Measurements from ENCODE around the gene ACOT13. TPM values are rescaled to one million over a fixed set of nuclear protein-coding genes. Genes with fewer than 3 reads are reported as not detected.
"Not testable (repeated sequence)": the region's sequence is repeated elsewhere in the genome, so short reads cannot be mapped to it uniquely, and the experiment has no call there.

Gene ACOT13
- total RNA-seq, 4 donors from 2014 or later, result 5.6 to 16.8 (median 11.2) TPM

GRCh38 chr6:24743944-24744335 lies 77.1 kb downstream of the ACOT13 start:
- in situ Hi-C loops (cut with MboI; ENCODE audit: low pct_ligation_motif_present in 1 of 4, low pct_unique_long_range_greater_than_20kb in 1 of 4, low sequenced_read_pairs in 3 of 4) (no loop called here), intact Hi-C loops (cut with DNase I; ENCODE audit: low total_unique reads) (no loop called here)
- Histone ChIP-seq H3K27ac (peak overlapping the region in 3 of 4 donors; percentile 9 to 49 (median 49)), H3K4me3 (no peak overlapping the region), H3K9me3 (no peaks in the 10 kb centered on the region), H3K4me1 (peaks cover 0 to 8% (median 0%) of the 10 kb centered on the region in 4 donors), H3K27me3 (no peaks in the 10 kb centered on the region), H3K36me3 (no peaks in the 10 kb centered on the region)
- DNase-seq, result no peak
- no peak for TF ChIP-seq POLR2AphosphoS5 (IDR thresholded peaks at IDR 0.05)
- TF ChIP-seq POLR2A (IDR thresholded peaks at IDR 0.05), result no peak
- no peak for TF ChIP-seq EP300 (IDR thresholded peaks at IDR 0.05; ENCODE audit: low read depth)
- TF ChIP-seq, protein P1, sequence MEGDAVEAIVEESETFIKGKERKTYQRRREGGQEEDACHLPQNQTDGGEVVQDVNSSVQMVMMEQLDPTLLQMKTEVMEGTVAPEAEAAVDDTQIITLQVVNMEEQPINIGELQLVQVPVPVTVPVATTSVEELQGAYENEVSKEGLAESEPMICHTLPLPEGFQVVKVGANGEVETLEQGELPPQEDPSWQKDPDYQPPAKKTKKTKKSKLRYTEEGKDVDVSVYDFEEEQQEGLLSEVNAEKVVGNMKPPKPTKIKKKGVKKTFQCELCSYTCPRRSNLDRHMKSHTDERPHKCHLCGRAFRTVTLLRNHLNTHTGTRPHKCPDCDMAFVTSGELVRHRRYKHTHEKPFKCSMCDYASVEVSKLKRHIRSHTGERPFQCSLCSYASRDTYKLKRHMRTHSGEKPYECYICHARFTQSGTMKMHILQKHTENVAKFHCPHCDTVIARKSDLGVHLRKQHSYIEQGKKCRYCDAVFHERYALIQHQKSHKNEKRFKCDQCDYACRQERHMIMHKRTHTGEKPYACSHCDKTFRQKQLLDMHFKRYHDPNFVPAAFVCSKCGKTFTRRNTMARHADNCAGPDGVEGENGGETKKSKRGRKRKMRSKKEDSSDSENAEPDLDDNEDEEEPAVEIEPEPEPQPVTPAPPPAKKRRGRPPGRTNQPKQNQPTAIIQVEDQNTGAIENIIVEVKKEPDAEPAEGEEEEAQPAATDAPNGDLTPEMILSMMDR (IDR thresholded peaks at IDR 0.05), result no peak
- 79 to 95% methylated on average over 3 of the region's 3 CpGs for WGBS, 2 donors (ENCODE audit: low coverage in 1 of 2)

GRCh38 chr6:24744911-24745310 lies 78.0 kb downstream of the ACOT13 start:
- Histone ChIP-seq H3K4me1 (peaks cover 0 to 8% (median 0%) of the 10 kb centered on the region in 4 donors), H3K27me3 (no peaks in the 10 kb centered on the region), H3K36me3 (no peaks in the 10 kb centered on the region), H3K4me3 (no peak overlapping the region), H3K9me3 (no peaks in the 10 kb centered on the region), H3K27ac (peak overlapping the region in 1 of 4 donors; percentile 27)
- 82 to 83% methylated on average over 5 of the region's 5 CpGs for WGBS, 2 donors (ENCODE audit: low coverage in 1 of 2)
- intact Hi-C loops (cut with DNase I; ENCODE audit: low total_unique reads), result no loop called here
- in situ Hi-C loops (cut with MboI; ENCODE audit: low pct_ligation_motif_present in 1 of 4, low pct_unique_long_range_greater_than_20kb in 1 of 4, low sequenced_read_pairs in 3 of 4), result no loop called here
- DNase-seq, result no peak
- TF ChIP-seq, protein P1 (IDR thresholded peaks at IDR 0.05), result no peak
- TF ChIP-seq POLR2AphosphoS5 (IDR thresholded peaks at IDR 0.05) (no peak), EP300 (IDR thresholded peaks at IDR 0.05; ENCODE audit: low read depth) (no peak), POLR2A (IDR thresholded peaks at IDR 0.05) (no peak)

DNA sequence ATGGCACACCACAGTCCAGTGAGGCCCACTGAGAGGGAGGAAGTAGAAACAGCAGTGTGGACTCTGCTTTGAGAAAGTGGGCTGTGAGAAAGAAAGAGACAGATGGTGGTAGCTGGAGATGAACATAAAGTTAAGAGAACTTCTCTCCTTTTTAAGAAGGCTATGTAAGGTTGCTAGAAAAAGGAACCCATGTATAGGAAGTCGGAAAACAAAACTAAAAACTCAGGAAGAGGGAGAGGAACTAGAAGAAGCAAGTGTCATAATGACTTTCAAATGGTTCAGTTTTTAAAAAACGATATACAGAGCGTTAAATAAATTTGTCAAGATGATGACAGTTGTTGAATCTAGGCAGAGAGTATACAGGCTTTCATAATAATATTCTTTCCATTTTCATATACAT lies 82.4 kb downstream of the ACOT13 start:
- no peaks in the 10 kb centered on the region for H3K36me3 ChIP-seq
- no peaks in the 10 kb centered on the region for H3K4me1 ChIP-seq
- H3K4me3 ChIP-seq, result no peak overlapping the region
- TF ChIP-seq, protein P1 (IDR thresholded peaks at IDR 0.05), result no peak
- no peak for TF ChIP-seq POLR2AphosphoS5 (IDR thresholded peaks at IDR 0.05)
- no peak for TF ChIP-seq EP300 (IDR thresholded peaks at IDR 0.05; ENCODE audit: low read depth)
- TF ChIP-seq POLR2A (IDR thresholded peaks at IDR 0.05), result no peak
- in situ Hi-C loops (cut with MboI; ENCODE audit: low pct_ligation_motif_present in 1 of 4, low pct_unique_long_range_greater_than_20kb in 1 of 4, low sequenced_read_pairs in 3 of 4), result no loop called here
- H3K27me3 ChIP-seq, result no peaks in the 10 kb centered on the region
- intact Hi-C loops (cut with DNase I; ENCODE audit: low total_unique reads), result no loop called here
- 63 to 72% methylated on average over 3 of the region's 3 CpGs for WGBS, 2 donors (ENCODE audit: low coverage in 1 of 2)
- H3K9me3 ChIP-seq, result no peaks in the 10 kb centered on the region
- peak overlapping the region in 1 of 4 donors; percentile 32 for H3K27ac ChIP-seq
- no peak for DNase-seq

GRCh38 chr6:24750878-24751277 lies 84.0 kb downstream of the ACOT13 start:
- intact Hi-C loops (cut with DNase I; ENCODE audit: low total_unique reads); H3K27ac ChIP-seq; H3K9me3 ChIP-seq; H3K27me3 ChIP-seq; DNase-seq; H3K4me3 ChIP-seq; H3K36me3 ChIP-seq; H3K4me1 ChIP-seq: not testable (repeated sequence)
- in situ Hi-C loops (cut with MboI; ENCODE audit: low pct_ligation_motif_present in 1 of 4, low pct_unique_long_range_greater_than_20kb in 1 of 4, low sequenced_read_pairs in 3 of 4), result loop anchor here in 1 of 4 donors (25.0 kb wide), 1 partner anchor 164 kb away; no protein-coding TSS in a partner anchor
- WGBS, 2 donors (ENCODE audit: low coverage in 1 of 2), result 84 to 92% methylated on average over 3 of the region's 3 CpGs

DNA sequence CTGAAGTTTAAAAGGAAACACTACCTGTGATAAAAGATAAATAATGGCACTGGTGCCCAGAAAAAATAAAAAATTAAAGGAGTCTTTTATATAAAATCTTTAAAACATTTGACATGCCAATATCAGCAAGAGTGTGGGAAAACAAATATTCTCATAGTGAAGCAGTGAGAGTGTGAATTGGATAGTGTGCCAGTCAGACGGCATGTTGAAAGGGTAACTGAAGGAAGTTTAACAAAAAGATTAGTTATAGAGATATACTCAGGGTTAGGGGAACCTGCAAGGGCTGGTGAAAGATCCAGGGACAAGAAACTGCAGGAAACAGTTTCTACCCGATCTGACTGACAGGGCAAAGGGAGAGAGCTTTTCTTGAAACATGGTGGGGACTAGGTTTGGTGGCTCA lies 85.6 kb downstream of the ACOT13 start:
- H3K4me3 ChIP-seq, result no peak overlapping the region
- intact Hi-C loops (cut with DNase I; ENCODE audit: low total_unique reads) (no loop called here), in situ Hi-C loops (cut with MboI; ENCODE audit: low pct_ligation_motif_present in 1 of 4, low pct_unique_long_range_greater_than_20kb in 1 of 4, low sequenced_read_pairs in 3 of 4) (loop anchor here in 1 of 4 donors (25.0 kb wide), 1 partner anchor 165 kb away; no protein-coding TSS in a partner anchor)
- no peak for DNase-seq
- 56 to 59% methylated on average over 2 of the region's 2 CpGs for WGBS, 2 donors (ENCODE audit: low coverage in 1 of 2)
- no peaks in the 10 kb centered on the region for H3K9me3 ChIP-seq
- no peaks in the 10 kb centered on the region for H3K36me3 ChIP-seq
- TF ChIP-seq POLR2AphosphoS5 (IDR thresholded peaks at IDR 0.05), result no peak
- TF ChIP-seq POLR2A (IDR thresholded peaks at IDR 0.05), result no peak
- TF ChIP-seq, protein P1 (IDR thresholded peaks at IDR 0.05), result no peak
- TF ChIP-seq EP300 (IDR thresholded peaks at IDR 0.05; ENCODE audit: low read depth), result no peak
- H3K27ac ChIP-seq, result no peak overlapping the region
- no peaks in the 10 kb centered on the region for H3K4me1 ChIP-seq
- H3K27me3 ChIP-seq, result no peaks in the 10 kb centered on the region
